ENCODE results near the gene SLC6A3. TPM values are rescaled to one million over a fixed set of nuclear protein-coding genes. Genes with fewer than 3 reads are reported as not detected.

The SLC6A3 gene
- total and polyA plus RNA-seq, 3 experiments from 2014 or later = not detected

- DNase-seq = peak in 1 of 5 donors; percentile 20
- peaks cover 15 to 49% of the 10 kb centered on the region in 2 donors for H3K27me3 Mint-ChIP-seq
- H3K9me3 Mint-ChIP-seq = no peaks in the 10 kb centered on the region
- no peak overlapping the region for H3K4me3 ChIP-seq (ENCODE audit: low read length)
- CTCF ChIA-PET = no interaction called here
- H3K4me1 Mint-ChIP-seq = no peaks in the 10 kb centered on the region
- no peak overlapping the region for H3K4me3 Mint-ChIP-seq
- no peaks in the 10 kb centered on the region for H3K9me3 ChIP-seq (ENCODE audit: low read length)
- POLR2A ChIA-PET = no interaction called here
- no peak overlapping the region for H3K27ac ChIP-seq (ENCODE audit: low read depth, low read length)
- H3K27ac Mint-ChIP-seq = no peak overlapping the region
- H3K36me3 Mint-ChIP-seq = no peaks in the 10 kb centered on the region
- H3K4me1 ChIP-seq (ENCODE audit: insufficient read depth, low read length) = no peaks in the 10 kb centered on the region
- H3K27me3 ChIP-seq (ENCODE audit: insufficient read depth, low read length, poor library complexity, severe bottlenecking) = no peaks in the 10 kb centered on the region
- no peaks in the 10 kb centered on the region for H3K36me3 ChIP-seq (ENCODE audit: insufficient read depth, low read length)
Observed at GRCh38 chr5:1406681-1407640, 38.3 kb downstream of the SLC6A3 start.

GRCh38 chr5:1405539-1406530 lies 39.4 kb downstream of the SLC6A3 start:
- Histone ChIP-seq H3K27me3 (ENCODE audit: insufficient read depth, low read length, poor library complexity, severe bottlenecking) (no peaks in the 10 kb centered on the region), H3K4me3 (ENCODE audit: low read length) (no peak overlapping the region), H3K27ac (ENCODE audit: low read depth, low read length) (no peak overlapping the region), H3K4me1 (ENCODE audit: insufficient read depth, low read length) (no peaks in the 10 kb centered on the region), H3K36me3 (ENCODE audit: insufficient read depth, low read length) (no peaks in the 10 kb centered on the region), H3K9me3 (ENCODE audit: low read length) (no peaks in the 10 kb centered on the region)
- POLR2A ChIA-PET = no interaction called here
- CTCF ChIA-PET = no interaction called here
- no peaks in the 10 kb centered on the region for H3K4me1 Mint-ChIP-seq
- no peak overlapping the region for H3K4me3 Mint-ChIP-seq
- DNase-seq = peak in 1 of 5 donors; percentile 44
- H3K27ac Mint-ChIP-seq = peak overlapping the region in 1 of 8 donors; percentile 47
- H3K27me3 Mint-ChIP-seq = peaks cover 16 to 44% of the 10 kb centered on the region in 2 donors
- H3K9me3 Mint-ChIP-seq = no peaks in the 10 kb centered on the region
- H3K36me3 Mint-ChIP-seq = no peaks in the 10 kb centered on the region

GRCh38 chr5:1405121-1405520 lies 40.1 kb downstream of the SLC6A3 start:
- peaks cover 14 to 43% of the 10 kb centered on the region in 2 donors for H3K27me3 Mint-ChIP-seq
- Histone ChIP-seq H3K27me3 (ENCODE audit: insufficient read depth, low read length, poor library complexity, severe bottlenecking) (no peaks in the 10 kb centered on the region), H3K36me3 (ENCODE audit: insufficient read depth, low read length) (no peaks in the 10 kb centered on the region), H3K9me3 (ENCODE audit: low read length) (no peaks in the 10 kb centered on the region), H3K4me1 (ENCODE audit: insufficient read depth, low read length) (no peaks in the 10 kb centered on the region), H3K4me3 (ENCODE audit: low read length) (no peak overlapping the region), H3K27ac (ENCODE audit: low read depth, low read length) (no peak overlapping the region)
- ChIA-PET CTCF (no interaction called here), POLR2A (no interaction called here)
- no peaks in the 10 kb centered on the region for H3K36me3 Mint-ChIP-seq
- no peak for DNase-seq
- no peaks in the 10 kb centered on the region for H3K4me1 Mint-ChIP-seq
- peak overlapping the region in 1 of 8 donors; percentile 47 for H3K27ac Mint-ChIP-seq
- no peaks in the 10 kb centered on the region for H3K9me3 Mint-ChIP-seq
- H3K4me3 Mint-ChIP-seq = no peak overlapping the region

GRCh38 chr5:1404062-1404461 lies 41.2 kb downstream of the SLC6A3 start:
- no peaks in the 10 kb centered on the region for H3K27me3 ChIP-seq (ENCODE audit: insufficient read depth, low read length, poor library complexity, severe bottlenecking)
- H3K36me3 ChIP-seq (ENCODE audit: insufficient read depth, low read length) = no peaks in the 10 kb centered on the region
- no peaks in the 10 kb centered on the region for H3K4me1 ChIP-seq (ENCODE audit: insufficient read depth, low read length)
- H3K36me3 Mint-ChIP-seq = no peaks in the 10 kb centered on the region
- H3K9me3 Mint-ChIP-seq = peaks cover 0 to 3% (median 0%) of the 10 kb centered on the region in 5 donors
- ChIA-PET CTCF (no interaction called here), POLR2A (no interaction called here)
- no peak overlapping the region for H3K27ac ChIP-seq (ENCODE audit: low read depth, low read length)
- no peak overlapping the region for H3K27ac Mint-ChIP-seq
- no peak overlapping the region for H3K4me3 ChIP-seq (ENCODE audit: low read length)
- no peak overlapping the region for H3K4me3 Mint-ChIP-seq
- H3K27me3 Mint-ChIP-seq = peaks cover 21 to 41% of the 10 kb centered on the region in 2 donors
- DNase-seq = no peak
- no peaks in the 10 kb centered on the region for H3K4me1 Mint-ChIP-seq
- H3K9me3 ChIP-seq (ENCODE audit: low read length) = no peaks in the 10 kb centered on the region

- ChIA-PET CTCF (no interaction called here), POLR2A (no interaction called here)
- H3K36me3 Mint-ChIP-seq = no peaks in the 10 kb centered on the region
- DNase-seq = peak in 1 of 5 donors; percentile 37
- H3K9me3 Mint-ChIP-seq = peaks cover 0 to 7% (median 0%) of the 10 kb centered on the region in 5 donors
- Histone ChIP-seq H3K36me3 (ENCODE audit: insufficient read depth, low read length) (no peaks in the 10 kb centered on the region), H3K4me3 (ENCODE audit: low read length) (no peak overlapping the region), H3K9me3 (ENCODE audit: low read length) (no peaks in the 10 kb centered on the region), H3K27ac (ENCODE audit: low read depth, low read length) (no peak overlapping the region), H3K4me1 (ENCODE audit: insufficient read depth, low read length) (no peaks in the 10 kb centered on the region), H3K27me3 (ENCODE audit: insufficient read depth, low read length, poor library complexity, severe bottlenecking) (no peaks in the 10 kb centered on the region)
- no peak overlapping the region for H3K4me3 Mint-ChIP-seq
- H3K27ac Mint-ChIP-seq = no peak overlapping the region
- no peaks in the 10 kb centered on the region for H3K4me1 Mint-ChIP-seq
- peaks cover 19 to 45% of the 10 kb centered on the region in 2 donors for H3K27me3 Mint-ChIP-seq
Observed at GRCh38 chr5:1402611-1403255, 42.5 kb downstream of the SLC6A3 start.

- Mint-ChIP-seq H3K9me3 (peaks cover 0 to 7% (median 0%) of the 10 kb centered on the region in 5 donors), H3K36me3 (no peaks in the 10 kb centered on the region), H3K4me3 (no peak overlapping the region), H3K4me1 (no peaks in the 10 kb centered on the region), H3K27ac (no peak overlapping the region), H3K27me3 (peaks cover 22 to 45% of the 10 kb centered on the region in 2 donors)
- CTCF ChIA-PET = interaction anchor here (0.9 kb wide), 1 partner anchor 21 kb away, joined by 3 read pairs; no protein-coding TSS in a partner anchor
- DNase-seq = no peak
- H3K4me1 ChIP-seq (ENCODE audit: insufficient read depth, low read length) = no peaks in the 10 kb centered on the region
- H3K27me3 ChIP-seq (ENCODE audit: insufficient read depth, low read length, poor library complexity, severe bottlenecking) = no peaks in the 10 kb centered on the region
- no peaks in the 10 kb centered on the region for H3K9me3 ChIP-seq (ENCODE audit: low read length)
- no peaks in the 10 kb centered on the region for H3K36me3 ChIP-seq (ENCODE audit: insufficient read depth, low read length)
- no peak overlapping the region for H3K4me3 ChIP-seq (ENCODE audit: low read length)
- no peak overlapping the region for H3K27ac ChIP-seq (ENCODE audit: low read depth, low read length)
- POLR2A ChIA-PET = no interaction called here
Observed at GRCh38 chr5:1401536-1402138, 43.6 kb downstream of the SLC6A3 start.

GRCh38 chr5:1400936-1401335 lies 44.3 kb downstream of the SLC6A3 start:
- H3K4me3 ChIP-seq (ENCODE audit: low read length) = no peak overlapping the region
- Mint-ChIP-seq H3K36me3 (no peaks in the 10 kb centered on the region), H3K9me3 (peaks cover 0 to 7% (median 0%) of the 10 kb centered on the region in 5 donors), H3K4me3 (peak overlapping the region in 1 of 7 donors; percentile 40), H3K4me1 (no peaks in the 10 kb centered on the region), H3K27ac (no peak overlapping the region), H3K27me3 (peaks cover 25 to 48% of the 10 kb centered on the region in 2 donors)
- H3K4me1 ChIP-seq (ENCODE audit: insufficient read depth, low read length) = no peaks in the 10 kb centered on the region
- no peak overlapping the region for H3K27ac ChIP-seq (ENCODE audit: low read depth, low read length)
- H3K9me3 ChIP-seq (ENCODE audit: low read length) = no peaks in the 10 kb centered on the region
- ChIA-PET CTCF (interaction anchor here (0.9 kb wide), 1 partner anchor 20 kb away, joined by 3 read pairs; no protein-coding TSS in a partner anchor), POLR2A (no interaction called here)
- no peak for DNase-seq
- H3K36me3 ChIP-seq (ENCODE audit: insufficient read depth, low read length) = no peaks in the 10 kb centered on the region
- H3K27me3 ChIP-seq (ENCODE audit: insufficient read depth, low read length, poor library complexity, severe bottlenecking) = no peaks in the 10 kb centered on the region

Measured in CD8-positive, alpha-beta memory T cell (primary cell).